PC-9 (cell line): ENCODE results near the gene CWF19L2. TPM values are rescaled to one million over a fixed set of nuclear protein-coding genes. Genes with fewer than 3 reads are reported as not detected.

Experiments used
- BruUV-seq: library from RNA; stranded (reverse); fragments of 400-500 nt; replicated peaks from 2 replicates; lab custom pipeline; 2021; lab: Mats Ljungman, UMichigan
- CTCF ChIA-PET: fragments of 300-600 bp; sonication (Branson Sonifier 250); formaldehyde crosslinking; loops from one replicate; lab custom pipeline; 2022; ENCODE audit warnings: antibody characterized with exemption; lab: Charles Lee
- POLR2A ChIA-PET: fragments of 300-600 bp; sonication (Branson Sonifier 250); formaldehyde crosslinking; loops from one replicate; lab custom pipeline; 2022; ENCODE audit warnings: antibody characterized with exemption; ENCODE audit not compliant: unreplicated experiment; lab: Charles Lee
- DNase-seq, 2 experiments: peaks; one replicate each; pipeline versions ENCODE4 v3.0.0 to v3.0.0-alpha.2; 2015 to 2022; ENCODE audit warnings: mixed read lengths in 1 of 2
- H2AFZ ChIP-seq: fragments of 200-600 bp; sonication (generic); 2 replicates; pipeline ENCODE4 v1.8.1; 2017; ENCODE audit warnings: antibody characterized with exemption
- H3F3A ChIP-seq: fragments of 200-600 bp; sonication (generic); 2 replicates; pipeline ENCODE4 v1.8.1; 2017; ENCODE audit warnings: antibody characterized with exemption, mild to moderate bottlenecking, low read depth; ENCODE audit not compliant: insufficient read depth
- H3K27ac ChIP-seq: fragments of 200-600 bp; sonication (generic); 2 replicates; pipeline ENCODE4 v1.6.1; 2016; ENCODE audit warnings: mixed run types
- H3K27me3 ChIP-seq: fragments of 200-600 bp; sonication (generic); 2 replicates; pipeline ENCODE4 v1.6.1; 2016; ENCODE audit warnings: low read depth, mixed run types; ENCODE audit not compliant: insufficient read depth
- H3K36me3 ChIP-seq: fragments of 200-600 bp; sonication (generic); 2 replicates; pipeline ENCODE4 v1.6.1; 2016; ENCODE audit warnings: low read depth, mixed run types
- H3K4me1 ChIP-seq: fragments of 200-600 bp; sonication (generic); replicated peaks from 2 replicates; pipeline ENCODE4 v1.6.1; 2016; ENCODE audit warnings: mixed run types; ENCODE audit not compliant: insufficient read depth
- H3K4me2 ChIP-seq: fragments of 200-600 bp; sonication (generic); 2 replicates; pipeline ENCODE4 v1.6.1; 2017; ENCODE audit warnings: mixed run types
- H3K4me3 ChIP-seq: fragments of 200-600 bp; sonication (generic); 2 replicates; pipeline ENCODE4 v1.6.1; 2016; ENCODE audit warnings: mixed run types
- H3K79me2 ChIP-seq: fragments of 200-600 bp; sonication (generic); 2 replicates; pipeline ENCODE4 v1.6.1; 2017; ENCODE audit warnings: low read depth, mixed run types
- H3K9me2 ChIP-seq: fragments of 200-600 bp; sonication (generic); 2 replicates; pipeline ENCODE4 v1.8.1; 2017; ENCODE audit warnings: mild to moderate bottlenecking; ENCODE audit not compliant: insufficient read depth
- H3K9me3 ChIP-seq: fragments of 200-600 bp; sonication (generic); 2 replicates; pipeline ENCODE4 v1.8.1; 2016; ENCODE audit warnings: low read depth; ENCODE audit not compliant: insufficient read depth
- H4K20me1 ChIP-seq: fragments of 200-600 bp; sonication (generic); 2 replicates; pipeline ENCODE4 v1.8.1; 2017; ENCODE audit not compliant: insufficient read depth
- CTCF ChIP-seq: fragments of 200-600 bp; sonication (generic); conservative IDR thresholded peaks from 2 replicates; pipeline ENCODE4 v1.6.1; 2017; ENCODE audit warnings: mixed run types, antibody characterized with exemption, mild to moderate bottlenecking, moderate library complexity
- EZH2 ChIP-seq: fragments of 200-600 bp; sonication (generic); IDR thresholded peaks from 2 replicates; pipeline ENCODE4 v1.8.0; 2017; ENCODE audit warnings: antibody characterized with exemption, low read depth
- intact Hi-C: fragments of 100-400 bp; cut with micrococcal nuclease; formaldehyde crosslinking; loops from one replicate; pipeline ENCODE4 v1.10.0; 2022; ENCODE audit not compliant: unreplicated experiment
- total RNA-seq: library from RNA; stranded (reverse); gene quantifications from 2 replicates; pipeline ENCODE4 v1.2.3, GENCODE V29; 2021

The CWF19L2 gene
- total RNA-seq, 1 experiment from 2014 or later = 12.1 TPM

GRCh38 chr11:107329164-107329563 lies 128.5 kb downstream of the CWF19L2 start:
- Histone ChIP-seq H3K36me3 (no peaks in the 10 kb centered on the region), H3F3A (no peaks in the 10 kb centered on the region), H3K4me2 (no peak overlapping the region), H3K4me3 (no peak overlapping the region), H3K9me2 (no peaks in the 10 kb centered on the region), H3K4me1 (no peaks in the 10 kb centered on the region), H3K79me2 (no peaks in the 10 kb centered on the region), H3K27me3 (no peaks in the 10 kb centered on the region), H2AFZ (no peak overlapping the region), H3K27ac (no peak overlapping the region), H4K20me1 (no peaks in the 10 kb centered on the region), H3K9me3 (no peaks in the 10 kb centered on the region)
- intact Hi-C loops = no loop called here
- CTCF ChIA-PET = no interaction called here
- no TSS peak for BruUV-seq
- POLR2A ChIA-PET = no interaction called here
- DNase-seq = no peak
- TF ChIP-seq EZH2 (no peak), CTCF (no peak)

- Histone ChIP-seq H3K4me1 (no peaks in the 10 kb centered on the region), H3K27me3 (no peaks in the 10 kb centered on the region), H3K79me2 (no peaks in the 10 kb centered on the region), H4K20me1 (no peaks in the 10 kb centered on the region), H3F3A (no peaks in the 10 kb centered on the region), H3K9me2 (no peaks in the 10 kb centered on the region), H3K9me3 (no peaks in the 10 kb centered on the region), H3K36me3 (no peaks in the 10 kb centered on the region), H3K4me2 (no peak overlapping the region), H3K4me3 (no peak overlapping the region), H2AFZ (no peak overlapping the region), H3K27ac (no peak overlapping the region)
- no peak for DNase-seq
- POLR2A ChIA-PET = interaction anchor here (0.6 kb wide), 1 partner anchor 588 kb away, joined by 6 read pairs; no protein-coding TSS in a partner anchor
- TF ChIP-seq EZH2 = no peak
- no peak for TF ChIP-seq CTCF
- no TSS peak for BruUV-seq
- CTCF ChIA-PET = no interaction called here
- intact Hi-C loops = no loop called here
Measured at GRCh38 chr11:107316426-107316825, 141.2 kb downstream of the CWF19L2 start.

DNA sequence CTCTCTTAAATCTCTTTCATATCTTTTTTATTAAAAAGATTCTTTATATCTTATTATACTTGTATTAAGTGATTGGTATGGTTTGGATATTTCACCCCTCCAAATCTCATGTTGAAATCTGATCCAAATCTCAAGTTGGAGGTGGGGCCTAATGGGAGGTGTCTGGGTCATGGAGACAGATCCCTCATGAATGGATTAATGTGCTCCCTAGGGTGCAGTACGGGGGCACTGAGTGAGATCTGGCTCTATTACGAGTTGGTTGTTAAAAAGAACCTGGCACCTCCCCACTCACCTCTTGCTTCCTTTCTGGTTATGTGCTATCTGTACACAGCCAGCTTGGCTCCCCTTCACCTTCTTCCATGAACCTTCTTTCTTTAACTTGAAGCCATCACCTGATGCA lies 149.6 kb downstream of the CWF19L2 start:
- no peaks in the 10 kb centered on the region; the same call in 1 of the 2 replicates for H3K9me3 ChIP-seq
- CTCF ChIA-PET = no interaction called here
- no peaks in the 10 kb centered on the region for H3K9me2 ChIP-seq
- no peak overlapping the region for H3K4me2 ChIP-seq
- H2AFZ ChIP-seq = no peak overlapping the region
- H4K20me1 ChIP-seq = no peaks in the 10 kb centered on the region
- H3K36me3 ChIP-seq = no peaks in the 10 kb centered on the region
- H3K27ac ChIP-seq = no peak overlapping the region
- no peaks in the 10 kb centered on the region for H3F3A ChIP-seq
- intact Hi-C loops = no loop called here
- TF ChIP-seq CTCF (no peak), EZH2 (no peak)
- no peaks in the 10 kb centered on the region for H3K4me1 ChIP-seq
- DNase-seq = no peak
- POLR2A ChIA-PET = no interaction called here
- no TSS peak for BruUV-seq
- H3K79me2 ChIP-seq = no peaks in the 10 kb centered on the region
- no peaks in the 10 kb centered on the region for H3K27me3 ChIP-seq
- H3K4me3 ChIP-seq = no peak overlapping the region
